ENCODE results near the gene PML.

DNA sequence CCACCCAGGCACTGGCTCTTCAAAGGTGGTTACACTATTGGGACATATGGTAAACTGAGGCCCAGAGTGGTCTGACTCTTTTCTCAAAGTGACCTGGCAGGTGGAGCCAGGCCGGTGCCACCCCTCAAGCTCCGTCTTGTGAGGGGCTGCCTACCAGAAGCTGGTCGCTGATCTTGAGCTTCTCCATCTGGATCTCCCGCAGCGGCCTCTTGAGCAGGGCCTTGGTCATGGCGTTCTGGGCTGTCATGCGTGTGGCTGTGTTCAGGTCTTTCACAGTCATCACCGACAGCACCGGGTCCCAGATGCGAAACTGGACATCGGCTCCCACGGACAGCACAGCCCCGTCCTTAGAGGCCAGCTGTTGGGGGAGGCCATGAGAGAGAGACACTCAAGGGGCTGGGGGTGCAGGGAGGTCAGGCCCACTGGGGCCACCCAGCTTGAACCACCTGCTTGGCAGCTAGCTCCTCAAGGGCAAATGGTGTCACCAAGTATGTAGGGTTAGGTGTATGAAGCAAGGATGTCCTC is 6.0 kb upstream of the PML start:
- TF ChIP-seq, protein P1, sequence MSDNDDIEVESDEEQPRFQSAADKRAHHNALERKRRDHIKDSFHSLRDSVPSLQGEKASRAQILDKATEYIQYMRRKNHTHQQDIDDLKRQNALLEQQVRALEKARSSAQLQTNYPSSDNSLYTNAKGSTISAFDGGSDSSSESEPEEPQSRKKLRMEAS (IDR thresholded peaks at IDR 0.05) = no peak
- no peak for TF ChIP-seq EP300 (IDR thresholded peaks at IDR 0.05; ENCODE audit: borderline replicate concordance)
- no peak for TF ChIP-seq CEBPB (IDR thresholded peaks at IDR 0.05)
- no peak for TF ChIP-seq TAF1 (IDR thresholded peaks at IDR 0.05; ENCODE audit: low read depth)
- no peak for TF ChIP-seq REST (IDR thresholded peaks at IDR 0.05; ENCODE audit: low read depth)
- no peak for TF ChIP-seq YY1 (IDR thresholded peaks at IDR 0.05; ENCODE audit: low read depth)
